Stimulated activated CD4-positive, alpha-beta T cell treated with anti-CD3 and anti-CD28 coated beads, Interleukin-2, amount 100 ng/mL, for 4 hours (primary cell): ENCODE data around the gene GNAQ.

Experiments used
- DNase-seq: peaks from one replicate; pipeline ENCODE4 v3.0.0-alpha.2; 2020; ENCODE audit warnings: low read depth

The GNAQ gene

GRCh38 chr9:78003730-78004129 is 27.9 kb downstream of the GNAQ start:
- DNase-seq: no peak

- no peak for DNase-seq
These were observed 29.5 kb downstream of the GNAQ start for GRCh38 chr9:78001946-78002731.

- DNase-seq: no peak
These were observed 31.4 kb downstream of the GNAQ start for GRCh38 chr9:78000221-78000620.

GRCh38 chr9:77999231-77999631 is 32.4 kb downstream of the GNAQ start:
- no peak for DNase-seq

GRCh38 chr9:77997611-77998284 is 33.9 kb downstream of the GNAQ start:
- DNase-seq: no peak

GRCh38 chr9:77996696-77997095 is 34.9 kb downstream of the GNAQ start:
- no peak for DNase-seq

GRCh38 chr9:77991191-77991590 is 40.4 kb downstream of the GNAQ start:
- DNase-seq: no peak

- no peak for DNase-seq
These were observed 41.7 kb downstream of the GNAQ start for GRCh38 chr9:77989909-77990308.

GRCh38 chr9:77989458-77989857 is 42.2 kb downstream of the GNAQ start:
- DNase-seq: no peak

GRCh38 chr9:77988630-77989029 is 43.0 kb downstream of the GNAQ start:
- DNase-seq: no peak

- DNase-seq: no peak
These were observed 43.6 kb downstream of the GNAQ start for GRCh38 chr9:77987880-77988525.

GRCh38 chr9:77987081-77987656 is 44.4 kb downstream of the GNAQ start:
- DNase-seq: no peak

GRCh38 chr9:77985996-77986395 is 45.6 kb downstream of the GNAQ start:
- no peak for DNase-seq

GRCh38 chr9:77983320-77983662 is 48.3 kb downstream of the GNAQ start:
- no peak for DNase-seq

- no peak for DNase-seq
These were observed 48.9 kb downstream of the GNAQ start for GRCh38 chr9:77982581-77983319.

- DNase-seq: no peak
These were observed 49.7 kb downstream of the GNAQ start for GRCh38 chr9:77981907-77982306.

GRCh38 chr9:77981332-77981731 is 50.3 kb downstream of the GNAQ start:
- DNase-seq: no peak

GRCh38 chr9:77980622-77981021 is 51.0 kb downstream of the GNAQ start:
- no peak for DNase-seq

- DNase-seq: no peak
These were observed 53.4 kb downstream of the GNAQ start for GRCh38 chr9:77978086-77978781.

- peak; percentile 23 for DNase-seq
These were observed 54.4 kb downstream of the GNAQ start for GRCh38 chr9:77977210-77977611.

- DNase-seq: no peak
These were observed 55.8 kb downstream of the GNAQ start for GRCh38 chr9:77975806-77976205.

- no peak for DNase-seq
These were observed 56.6 kb downstream of the GNAQ start for GRCh38 chr9:77975036-77975435.
